IMR-90 (cell line): ENCODE data around the gene NKAIN4.

Source experiments
- BHLHE40 ChIP-seq: fragments of 150-350 bp; IDR thresholded peaks from 2 replicates; pipeline ENCODE4 v1.6.1; 2016; ENCODE audit warnings: mild to moderate bottlenecking, low read depth, low read length
- CEBPB ChIP-seq: IDR thresholded peaks from 2 replicates; pipeline ENCODE4 v1.6.1; 2012; ENCODE audit warnings: low read depth, low read length, improper control_type of control experiment
- MAFK ChIP-seq: IDR thresholded peaks from 2 replicates; pipeline ENCODE4 v1.6.1; 2012; ENCODE audit warnings: low read depth, low read length, improper control_type of control experiment
- MAZ ChIP-seq: IDR thresholded peaks from 2 replicates; pipeline ENCODE4 v1.6.1; 2012; ENCODE audit warnings: low read depth, mild to moderate bottlenecking, low read length, improper control_type of control experiment, moderate library complexity, borderline replicate concordance
- MXI1 ChIP-seq: IDR thresholded peaks from 2 replicates; pipeline ENCODE4 v1.6.1; 2012; ENCODE audit warnings: low read depth, mild to moderate bottlenecking, low read length, moderate library complexity, borderline replicate concordance
- POLR2A ChIP-seq: IDR thresholded peaks from 2 replicates; pipeline ENCODE4 v1.6.1; 2012; ENCODE audit warnings: mild to moderate bottlenecking, low read depth, low read length
- RAD21 ChIP-seq: IDR thresholded peaks from 2 replicates; pipeline ENCODE4 v1.6.1; 2012; ENCODE audit warnings: low read length, improper control_type of control experiment
- RFX5 ChIP-seq: IDR thresholded peaks from 2 replicates; pipeline ENCODE4 v1.8.0; 2012; ENCODE audit warnings: low read depth, mild to moderate bottlenecking, low read length, moderate library complexity
- SMC3 ChIP-seq: fragments of 150-350 bp; IDR thresholded peaks from 2 replicates; pipeline ENCODE4 v1.6.1; 2016; ENCODE audit warnings: low read depth, mild to moderate bottlenecking, antibody characterized with exemption, low read length, moderate library complexity
- TF ChIP-seq, protein P1 (sequence below): conservative IDR thresholded peaks from 2 replicates; pipeline ENCODE4 v1.5.1; 2012; ENCODE audit warnings: mild to moderate bottlenecking, low read depth, low read length, improper control_type of control experiment
- TF ChIP-seq, protein P2 (sequence below): fragments of 150-350 bp; IDR thresholded peaks from 2 replicates; pipeline ENCODE4 v1.6.1; 2017; ENCODE audit warnings: mild to moderate bottlenecking, antibody characterized with exemption, low read length, low read depth

DNA sequence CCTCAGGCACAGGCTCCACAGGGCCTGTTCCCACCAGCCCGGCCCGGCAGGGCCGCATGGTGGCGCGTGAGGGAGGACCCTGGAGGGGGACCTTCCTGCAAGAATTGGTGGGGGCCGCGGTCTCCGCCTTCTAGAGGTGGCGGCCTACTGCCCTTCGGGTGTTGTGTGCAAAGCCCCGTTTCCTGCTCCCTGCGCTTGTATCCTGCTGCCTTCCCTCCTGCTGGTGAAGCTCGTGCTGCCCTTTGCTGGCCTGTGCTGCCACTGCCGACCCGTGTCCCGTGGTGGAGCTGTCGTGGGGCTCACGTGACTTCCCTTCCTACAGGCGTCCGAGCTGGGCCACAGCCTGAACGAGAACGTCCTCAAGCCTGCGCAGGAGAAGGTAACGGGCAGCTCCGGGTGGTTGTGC is 30.3 kb upstream of the NKAIN4 start:
- TF ChIP-seq, protein P1, sequence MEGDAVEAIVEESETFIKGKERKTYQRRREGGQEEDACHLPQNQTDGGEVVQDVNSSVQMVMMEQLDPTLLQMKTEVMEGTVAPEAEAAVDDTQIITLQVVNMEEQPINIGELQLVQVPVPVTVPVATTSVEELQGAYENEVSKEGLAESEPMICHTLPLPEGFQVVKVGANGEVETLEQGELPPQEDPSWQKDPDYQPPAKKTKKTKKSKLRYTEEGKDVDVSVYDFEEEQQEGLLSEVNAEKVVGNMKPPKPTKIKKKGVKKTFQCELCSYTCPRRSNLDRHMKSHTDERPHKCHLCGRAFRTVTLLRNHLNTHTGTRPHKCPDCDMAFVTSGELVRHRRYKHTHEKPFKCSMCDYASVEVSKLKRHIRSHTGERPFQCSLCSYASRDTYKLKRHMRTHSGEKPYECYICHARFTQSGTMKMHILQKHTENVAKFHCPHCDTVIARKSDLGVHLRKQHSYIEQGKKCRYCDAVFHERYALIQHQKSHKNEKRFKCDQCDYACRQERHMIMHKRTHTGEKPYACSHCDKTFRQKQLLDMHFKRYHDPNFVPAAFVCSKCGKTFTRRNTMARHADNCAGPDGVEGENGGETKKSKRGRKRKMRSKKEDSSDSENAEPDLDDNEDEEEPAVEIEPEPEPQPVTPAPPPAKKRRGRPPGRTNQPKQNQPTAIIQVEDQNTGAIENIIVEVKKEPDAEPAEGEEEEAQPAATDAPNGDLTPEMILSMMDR = no peak
- TF ChIP-seq MAZ = no peak
- TF ChIP-seq MAFK = no peak
- TF ChIP-seq, protein P2, sequence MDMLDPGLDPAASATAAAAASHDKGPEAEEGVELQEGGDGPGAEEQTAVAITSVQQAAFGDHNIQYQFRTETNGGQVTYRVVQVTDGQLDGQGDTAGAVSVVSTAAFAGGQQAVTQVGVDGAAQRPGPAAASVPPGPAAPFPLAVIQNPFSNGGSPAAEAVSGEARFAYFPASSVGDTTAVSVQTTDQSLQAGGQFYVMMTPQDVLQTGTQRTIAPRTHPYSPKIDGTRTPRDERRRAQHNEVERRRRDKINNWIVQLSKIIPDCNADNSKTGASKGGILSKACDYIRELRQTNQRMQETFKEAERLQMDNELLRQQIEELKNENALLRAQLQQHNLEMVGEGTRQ = no peak
- no peak for TF ChIP-seq RAD21
- no peak for TF ChIP-seq POLR2A
- TF ChIP-seq SMC3 = no peak
- no peak for TF ChIP-seq MXI1
- TF ChIP-seq RFX5 = no peak
- no peak for TF ChIP-seq CEBPB
- TF ChIP-seq BHLHE40 = no peak
